Dermis microvascular lymphatic vessel endothelial cell (primary cell): ENCODE measurements around the gene SUMF1. TPM values are rescaled to one million over a fixed set of nuclear protein-coding genes. Genes with fewer than 3 reads are reported as not detected.
"Not testable (repeated sequence)": the region's sequence is repeated elsewhere in the genome, so short reads cannot be mapped to it uniquely, and the experiment has no call there.

ENCODE experiments used
- DNase-seq, 2 donors: peaks; one replicate each; pipeline versions ENCODE4 v3.0.0 to v3.0.0-alpha.2; 2010; ENCODE audit warnings: low read depth in 2 of 2
- total RNA-seq: library from RNA; depleted of rRNA; stranded (reverse); fragments of >200 nt; gene quantifications from 2 replicates; pipeline ENCODE4 v1.2.1, GENCODE V29; 2014

Gene SUMF1
- total RNA-seq, 1 donor from 2014 or later: 45.1 TPM

GRCh38 chr3:4340077-4340410 is 127.0 kb downstream of the SUMF1 start:
- DNase-seq: no peak

- no peak for DNase-seq
Measured at GRCh38 chr3:4338751-4339150, 128.3 kb downstream of the SUMF1 start.

- no peak for DNase-seq
Measured at GRCh38 chr3:4336850-4337546, 130.1 kb downstream of the SUMF1 start.

- DNase-seq: no peak
Measured at GRCh38 chr3:4335840-4336562, 131.1 kb downstream of the SUMF1 start.

- no peak for DNase-seq
Measured at GRCh38 chr3:4334548-4334947, 132.5 kb downstream of the SUMF1 start.

GRCh38 chr3:4332991-4333390 is 134.1 kb downstream of the SUMF1 start:
- no peak for DNase-seq

GRCh38 chr3:4332574-4332973 is 134.5 kb downstream of the SUMF1 start:
- DNase-seq: no peak

- no peak for DNase-seq
Measured at GRCh38 chr3:4332111-4332510, 135.0 kb downstream of the SUMF1 start.

- not testable (repeated sequence) for DNase-seq
Measured at GRCh38 chr3:4329806-4330205, 137.3 kb downstream of the SUMF1 start.

GRCh38 chr3:4326868-4327267 is 140.2 kb downstream of the SUMF1 start:
- DNase-seq: no peak

- DNase-seq: no peak
Measured at GRCh38 chr3:4323246-4324027, 143.6 kb downstream of the SUMF1 start.

- peak; percentile 39 to 68 for DNase-seq
Measured at GRCh38 chr3:4322635-4323034, 144.4 kb downstream of the SUMF1 start.

- DNase-seq: no peak
Measured at GRCh38 chr3:4321732-4322131, 145.3 kb downstream of the SUMF1 start.

GRCh38 chr3:4320096-4320911 is 146.8 kb downstream of the SUMF1 start:
- peak in 1 of 2 donors; percentile 42 for DNase-seq

- DNase-seq: peak in 1 of 2 donors; percentile 12
Measured at GRCh38 chr3:4314688-4315087, 152.4 kb downstream of the SUMF1 start.

GRCh38 chr3:4313606-4314293 is 153.3 kb downstream of the SUMF1 start:
- DNase-seq: peak in 1 of 2 donors; percentile 32

- DNase-seq: no peak
Measured at GRCh38 chr3:4311496-4311895, 155.6 kb downstream of the SUMF1 start.
